CD14-positive monocyte (primary cell): ENCODE results near the gene ETS1. TPM values are rescaled to one million over a fixed set of nuclear protein-coding genes. Genes with fewer than 3 reads are reported as not detected.

Experiments used
- DNase-seq, 3 donors: peaks; one replicate each; pipeline ENCODE4 v3.0.0-alpha.2; 2011 to 2022
- H2AFZ ChIP-seq: 2 replicates; pipeline ENCODE4 v1.6.0; 2012; ENCODE audit warnings: mild to moderate bottlenecking, low read depth, low read length, inconsistent platforms; ENCODE audit not compliant: insufficient read depth, poor library complexity, severe bottlenecking
- H3K27ac ChIP-seq, 2 donors: 1 replicate in 1 of 2; 2 replicates in 1 of 2; pipeline ENCODE4 v1.5.1; 2012 to 2013; ENCODE audit warnings: low read length in 2 of 2, control low read depth in 1 of 2, inconsistent platforms in 1 of 2, low read depth in 1 of 2, mild to moderate bottlenecking in 1 of 2
- H3K27me3 ChIP-seq, 2 donors: one replicate each; pipeline versions ENCODE4 v1.6.0 to v1.6.1; 2011 to 2013; ENCODE audit warnings: low read length in 2 of 2; ENCODE audit not compliant: control insufficient read depth in 2 of 2, insufficient read depth in 2 of 2
- H3K36me3 ChIP-seq, 2 donors: replicated peaks in 1 of 2; 1 replicate in 1 of 2; 2 replicates in 1 of 2; pipeline versions ENCODE4 v1.5.1 to v1.6.1; 2012 to 2013; ENCODE audit warnings: low read length in 2 of 2, control low read depth in 1 of 2, inconsistent platforms in 1 of 2, mild to moderate bottlenecking in 1 of 2; ENCODE audit not compliant: insufficient read depth in 2 of 2, control insufficient read depth in 1 of 2
- H3K4me1 ChIP-seq, 2 donors: 1 replicate in 1 of 2; 2 replicates in 1 of 2; pipeline versions ENCODE4 v1.5.1 to v1.6.1; 2012 to 2013; ENCODE audit warnings: low read length in 2 of 2, control low read depth in 1 of 2, inconsistent platforms in 1 of 2, mild to moderate bottlenecking in 1 of 2, moderate library complexity in 1 of 2; ENCODE audit not compliant: insufficient read depth in 2 of 2, control insufficient read depth in 1 of 2
- H3K4me2 ChIP-seq: replicated peaks from 2 replicates; pipeline ENCODE3; 2012; ENCODE audit warnings: low read length, moderate library complexity, mild to moderate bottlenecking; ENCODE audit not compliant: poor library complexity, severe bottlenecking; ENCODE audit errors: extremely low read depth
- H3K4me3 ChIP-seq, 3 experiments: fragments of 200-600 bp in 1 of 3; sonication (generic) in 1 of 3; replicated peaks in 1 of 3; 1 replicate in 2 of 3; 2 replicates in 1 of 3; pipeline ENCODE4 v1.5.1; 2011 to 2013; ENCODE audit warnings: low read length in 3 of 3, mild to moderate bottlenecking in 3 of 3, control low read depth in 2 of 3, low read depth in 2 of 3, inconsistent platforms in 1 of 3, moderate library complexity in 1 of 3
- H3K79me2 ChIP-seq: 2 replicates; pipeline ENCODE4 v1.6.0; 2012; ENCODE audit warnings: mild to moderate bottlenecking, control low read depth, inconsistent platforms, low read length, moderate library complexity; ENCODE audit not compliant: insufficient read depth
- H3K9ac ChIP-seq: 2 replicates; pipeline ENCODE4 v1.6.0; 2017; ENCODE audit warnings: low read length, mild to moderate bottlenecking; ENCODE audit not compliant: insufficient read depth, poor library complexity, severe bottlenecking
- H3K9me3 ChIP-seq, 2 donors: replicated peaks in 1 of 2; 1 replicate in 1 of 2; 2 replicates in 1 of 2; pipeline versions ENCODE4 v1.5.1 to v1.6.1; 2012 to 2013; ENCODE audit warnings: low read length in 2 of 2, control low read depth in 1 of 2; ENCODE audit not compliant: control insufficient read depth in 1 of 2, insufficient read depth in 1 of 2
- H4K20me1 ChIP-seq: 2 replicates; pipeline ENCODE4 v1.6.0; 2012; ENCODE audit warnings: mild to moderate bottlenecking, low read length, control low read depth, moderate library complexity; ENCODE audit not compliant: insufficient read depth
- H3K27ac Mint-ChIP-seq, 7 donors: one replicate each; pipeline ENCODE4 v1.8.0; 2020; ENCODE audit warnings: mild to moderate bottlenecking in 7 of 7, mixed read lengths in 7 of 7, moderate library complexity in 6 of 7, inconsistent platforms in 2 of 7
- H3K27me3 Mint-ChIP-seq, 3 donors: one replicate each; pipeline ENCODE4 v1.8.0; 2021 to 2022; ENCODE audit warnings: low read depth in 3 of 3, mild to moderate bottlenecking in 3 of 3, mixed read lengths in 3 of 3, moderate library complexity in 3 of 3, inconsistent platforms in 1 of 3
- H3K36me3 Mint-ChIP-seq, 2 donors: one replicate each; pipeline ENCODE4 v1.8.0; 2020; ENCODE audit warnings: mixed read lengths in 2 of 2, inconsistent platforms in 1 of 2, mild to moderate bottlenecking in 1 of 2
- H3K4me1 Mint-ChIP-seq: one replicate; pipeline ENCODE4 v1.8.0; 2020; ENCODE audit warnings: mild to moderate bottlenecking, mixed read lengths
- H3K4me3 Mint-ChIP-seq, 2 donors: one replicate each; pipeline ENCODE4 v1.8.0; 2020; ENCODE audit warnings: mild to moderate bottlenecking in 2 of 2, mixed read lengths in 2 of 2, moderate library complexity in 1 of 2
- H3K9me3 Mint-ChIP-seq, 7 donors: one replicate each; pipeline ENCODE4 v1.8.0; 2020 to 2022; ENCODE audit warnings: mixed read lengths in 7 of 7, mild to moderate bottlenecking in 6 of 7, moderate library complexity in 6 of 7, inconsistent platforms in 2 of 7
- WGBS: methylation state at CpG from one replicate; pipeline ENCODE4 v1.1.5; 2013; ENCODE audit warnings: missing lambda C conversion rate; ENCODE audit not compliant: insufficient coverage; 5-methylcytosine and 5-hydroxymethylcytosine counted together
- intact Hi-C, 2 donors: fragments of 100-400 bp; cut with micrococcal nuclease; formaldehyde crosslinking; loops; one replicate each; pipeline versions ENCODE4 v1.15.0 to v1.15.1; 2023
- polyA plus RNA-seq, 3 donors: library from polyadenylated mRNA; depleted of rRNA in 1 of 3; unstranded in 2 of 3; stranded (reverse) in 1 of 3; fragments of 300-500 nt in 2 of 3; fragments of >200 nt in 1 of 3; fragmentation: Illumina TruSeq in 2 of 3; gene quantifications; 1 replicate in 2 of 3; 2 replicates in 1 of 3; pipeline ENCODE4 v1.2.3, GENCODE V29; 2012 to 2021
- TF ChIP-seq, protein P1 (sequence below): fragments of 200-600 bp; IDR thresholded peaks from one replicate; pipeline ENCODE4 v1.8.0; 2022; ENCODE audit warnings: antibody characterized with exemption, mild to moderate bottlenecking

The ETS1 gene
- polyA plus RNA-seq, 3 donors: 0.67 to 1.6 (median 1.6) TPM

GRCh38 chr11:128420951-128421350 is 166.4 kb downstream of the ETS1 start:
- Mint-ChIP-seq H3K4me3 (no peak overlapping the region), H3K27ac (no peak overlapping the region), H3K36me3 (no peaks in the 10 kb centered on the region), H3K27me3 (peaks cover 2 to 5% (median 4%) of the 10 kb centered on the region in 3 donors), H3K4me1 (no peaks in the 10 kb centered on the region), H3K9me3 (no peaks in the 10 kb centered on the region)
- Histone ChIP-seq H3K27me3 (no peaks in the 10 kb centered on the region), H3K27ac (no peak overlapping the region), H4K20me1 (no peaks in the 10 kb centered on the region), H2AFZ (no peak overlapping the region), H3K4me1 (no peaks in the 10 kb centered on the region), H3K9me3 (no peaks in the 10 kb centered on the region), H3K79me2 (no peaks in the 10 kb centered on the region), H3K9ac (no peak overlapping the region), H3K36me3 (no peaks in the 10 kb centered on the region), H3K4me2 (no peak overlapping the region), H3K4me3 (no peak overlapping the region)
- no CpG with 5 or more reads among the region's 4 CpGs for WGBS
- intact Hi-C loops: no loop called here
- DNase-seq: no peak
- TF ChIP-seq, protein P1, sequence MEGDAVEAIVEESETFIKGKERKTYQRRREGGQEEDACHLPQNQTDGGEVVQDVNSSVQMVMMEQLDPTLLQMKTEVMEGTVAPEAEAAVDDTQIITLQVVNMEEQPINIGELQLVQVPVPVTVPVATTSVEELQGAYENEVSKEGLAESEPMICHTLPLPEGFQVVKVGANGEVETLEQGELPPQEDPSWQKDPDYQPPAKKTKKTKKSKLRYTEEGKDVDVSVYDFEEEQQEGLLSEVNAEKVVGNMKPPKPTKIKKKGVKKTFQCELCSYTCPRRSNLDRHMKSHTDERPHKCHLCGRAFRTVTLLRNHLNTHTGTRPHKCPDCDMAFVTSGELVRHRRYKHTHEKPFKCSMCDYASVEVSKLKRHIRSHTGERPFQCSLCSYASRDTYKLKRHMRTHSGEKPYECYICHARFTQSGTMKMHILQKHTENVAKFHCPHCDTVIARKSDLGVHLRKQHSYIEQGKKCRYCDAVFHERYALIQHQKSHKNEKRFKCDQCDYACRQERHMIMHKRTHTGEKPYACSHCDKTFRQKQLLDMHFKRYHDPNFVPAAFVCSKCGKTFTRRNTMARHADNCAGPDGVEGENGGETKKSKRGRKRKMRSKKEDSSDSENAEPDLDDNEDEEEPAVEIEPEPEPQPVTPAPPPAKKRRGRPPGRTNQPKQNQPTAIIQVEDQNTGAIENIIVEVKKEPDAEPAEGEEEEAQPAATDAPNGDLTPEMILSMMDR: no peak

DNA sequence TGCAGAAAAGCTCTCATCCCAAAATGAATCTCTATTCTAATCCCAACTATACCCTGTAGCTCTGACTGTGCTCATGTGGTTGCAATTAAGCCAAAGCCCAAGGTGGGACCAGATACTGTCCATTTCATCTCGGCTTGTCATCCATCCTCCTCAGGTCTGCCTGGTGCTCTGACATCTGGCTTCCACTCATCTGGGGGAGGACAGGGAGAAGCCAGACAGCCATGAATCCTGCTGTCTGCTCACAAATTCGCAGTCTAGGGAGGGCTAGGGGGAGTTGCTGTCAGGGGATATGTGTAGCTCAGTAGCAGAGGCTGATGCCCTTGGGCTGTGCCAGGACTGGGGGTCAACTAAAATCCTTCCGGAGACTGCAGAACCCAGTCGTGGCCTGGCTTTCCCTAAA is 167.1 kb downstream of the ETS1 start:
- Histone ChIP-seq H3K9me3 (no peaks in the 10 kb centered on the region), H3K9ac (no peak overlapping the region), H3K79me2 (no peaks in the 10 kb centered on the region), H3K27ac (no peak overlapping the region), H3K4me1 (no peaks in the 10 kb centered on the region), H3K36me3 (no peaks in the 10 kb centered on the region), H4K20me1 (no peaks in the 10 kb centered on the region), H3K27me3 (no peaks in the 10 kb centered on the region), H3K4me2 (no peak overlapping the region), H2AFZ (no peak overlapping the region), H3K4me3 (no peak overlapping the region)
- no peaks in the 10 kb centered on the region for H3K36me3 Mint-ChIP-seq
- no peak for DNase-seq
- intact Hi-C loops: no loop called here
- peaks cover 2 to 5% (median 2%) of the 10 kb centered on the region in 3 donors for H3K27me3 Mint-ChIP-seq
- no peaks in the 10 kb centered on the region for H3K9me3 Mint-ChIP-seq
- H3K27ac Mint-ChIP-seq: no peak overlapping the region
- no peak overlapping the region for H3K4me3 Mint-ChIP-seq
- H3K4me1 Mint-ChIP-seq: no peaks in the 10 kb centered on the region
- TF ChIP-seq, protein P1: no peak
- 80% methylated on average over 4 of the region's 4 CpGs for WGBS
